Naive thymus-derived CD8-positive, alpha-beta T cell (primary cell): ENCODE measurements around the gene HHIPL1. TPM values are rescaled to one million over a fixed set of nuclear protein-coding genes. Genes with fewer than 3 reads are reported as not detected.
A peak's percentile ranks its signal among the peaks of the same experiment; 100 is the strongest.

ENCODE experiments used
- ATAC-seq, 2 donors: fragments of 150-1000 bp; cut with Tn5 transposase in 1 of 2; sonication (Bioruptor Pico), chemical (Tn5 transposase) in 1 of 2; 1 replicate in 1 of 2; 2 replicates in 1 of 2; pipeline ENCODE4 v1.10.0; 2021; ENCODE audit warnings: mild to moderate bottlenecking in 2 of 2, moderate library complexity in 2 of 2
- POLR2A ChIA-PET: fragments of 350-600 bp; sonication (Branson Sonifier 250); formaldehyde crosslinking; loops from one replicate; lab custom pipeline; 2021; ENCODE audit warnings: antibody characterized with exemption; lab: Charles Lee
- DNase-seq, 10 donors: peaks; one replicate each; pipeline versions ENCODE4 v3.0.0 to v3.0.0-alpha.2; 2020 to 2022
- H3K27ac Mint-ChIP-seq, 10 donors: one replicate each; pipeline ENCODE4 v1.8.0; 2020 to 2022; ENCODE audit warnings: mild to moderate bottlenecking in 10 of 10, mixed read lengths in 10 of 10, moderate library complexity in 4 of 10, inconsistent platforms in 1 of 10
- H3K27me3 Mint-ChIP-seq, 5 donors: one replicate each; pipeline ENCODE4 v1.8.0; 2021 to 2022; ENCODE audit warnings: mixed read lengths in 5 of 5
- H3K36me3 Mint-ChIP-seq, 3 donors: one replicate each; pipeline ENCODE4 v1.8.0; 2020 to 2022; ENCODE audit warnings: mixed read lengths in 3 of 3, mild to moderate bottlenecking in 2 of 3, inconsistent platforms in 1 of 3
- H3K4me1 Mint-ChIP-seq, 4 donors: one replicate each; pipeline ENCODE4 v1.8.0; 2021 to 2022; ENCODE audit warnings: mixed read lengths in 4 of 4
- H3K4me3 Mint-ChIP-seq, 10 donors: one replicate each; pipeline ENCODE4 v1.8.0; 2020 to 2022; ENCODE audit warnings: mild to moderate bottlenecking in 10 of 10, mixed read lengths in 10 of 10, moderate library complexity in 6 of 10, inconsistent platforms in 1 of 10
- H3K9me3 Mint-ChIP-seq, 9 donors: one replicate each; pipeline ENCODE4 v1.8.0; 2020 to 2022; ENCODE audit warnings: mixed read lengths in 9 of 9, mild to moderate bottlenecking in 3 of 9, inconsistent platforms in 1 of 9, moderate library complexity in 1 of 9
- polyA plus RNA-seq, 3 donors: library from polyadenylated mRNA; unstranded; fragments of 300-500 nt; fragmentation: Illumina TruSeq; gene quantifications; one replicate each; pipeline ENCODE4 v1.2.3, GENCODE V29; 2021
- total RNA-seq, 8 experiments: library from RNA in 2 of 8; stranded (reverse) in 2 of 8; gene quantifications; one replicate each; pipeline ENCODE4 v1.2.3 and lab custom pipeline; 2021 to 2026

The HHIPL1 gene
- total and polyA plus RNA-seq, 5 experiments from 2014 or later = 0.34 to 0.36 TPM; not detected in 3

DNA sequence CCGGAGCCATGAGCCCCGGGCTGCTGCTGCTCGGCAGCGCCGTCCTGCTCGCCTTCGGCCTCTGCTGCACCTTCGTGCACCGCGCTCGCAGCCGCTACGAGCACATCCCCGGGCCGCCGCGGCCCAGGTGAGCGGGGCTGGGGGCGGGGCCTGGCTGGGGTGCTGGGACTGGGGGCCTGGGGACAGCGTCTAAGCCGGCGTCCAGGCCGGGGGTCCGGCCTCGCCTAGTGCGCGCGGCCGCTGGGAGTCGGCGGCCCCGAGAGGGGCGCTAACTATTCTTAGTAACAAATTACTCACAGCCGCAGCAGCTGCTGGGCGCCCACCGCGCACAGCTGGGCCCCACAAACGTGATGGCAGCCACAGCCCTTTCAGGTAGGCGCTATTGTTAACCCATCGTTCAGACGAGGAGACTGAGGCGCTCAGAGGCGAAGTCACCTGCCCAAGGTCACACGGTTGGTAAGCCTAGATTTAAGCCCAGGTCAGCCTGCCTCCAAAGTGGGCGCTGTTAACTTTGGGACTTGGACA lies 39.5 kb downstream of the HHIPL1 start:
- Mint-ChIP-seq H3K36me3 (no peaks in the 10 kb centered on the region), H3K4me3 (peak overlapping the region in 4 of 10 donors; percentile 16 to 66 (median 39)), H3K4me1 (peaks cover 10 to 30% (median 22%) of the 10 kb centered on the region in 4 donors), H3K9me3 (peaks cover 0 to 1% (median 0%) of the 10 kb centered on the region in 9 donors), H3K27me3 (peaks cover 5 to 29% (median 14%) of the 10 kb centered on the region in 5 donors), H3K27ac (no peak overlapping the region)
- peak in 1 of 10 donors; percentile 71 for DNase-seq
- ATAC-seq = peak; percentile 45 to 46
- POLR2A ChIA-PET = interaction anchor here (1.1 to 1.3 kb wide), 3 partner anchors 80 to 537 kb away, joined by 3 to 13 read pairs (median 10); partner anchors contain the start of genes CCDC85C, CCNK and SETD3

DNA sequence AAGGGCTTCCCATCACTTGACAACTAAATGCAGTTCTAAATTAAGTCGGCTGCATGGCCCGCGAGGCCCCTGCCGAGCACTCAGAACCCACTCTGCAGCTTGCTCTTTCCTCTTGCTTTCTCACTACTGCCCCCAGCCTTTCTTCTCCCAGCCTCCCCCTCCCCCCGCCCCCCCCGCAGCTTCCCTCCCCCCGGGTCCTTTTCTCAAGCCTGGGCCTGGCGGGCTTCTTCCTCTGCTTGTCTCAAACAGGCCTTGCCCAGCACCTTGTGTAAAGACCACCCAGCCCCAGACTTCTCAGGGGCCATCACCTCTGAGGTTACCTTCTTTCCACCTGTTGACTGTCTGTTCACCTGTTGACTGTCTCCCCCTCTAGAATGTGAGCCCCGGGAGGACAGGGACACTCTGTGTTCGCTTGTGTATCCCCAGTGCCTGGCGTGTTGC lies 40.2 kb downstream of the HHIPL1 start:
- H3K27me3 Mint-ChIP-seq = peaks cover 10 to 36% (median 21%) of the 10 kb centered on the region in 5 donors
- POLR2A ChIA-PET = no interaction called here
- no peaks in the 10 kb centered on the region for H3K36me3 Mint-ChIP-seq
- DNase-seq (peak in 1 of 10 donors; percentile 7), ATAC-seq (no peak)
- no peaks in the 10 kb centered on the region for H3K9me3 Mint-ChIP-seq
- peak overlapping the region in 1 of 10 donors; percentile 14 for H3K27ac Mint-ChIP-seq
- H3K4me3 Mint-ChIP-seq = peak overlapping the region; percentile 55 to 79 (median 70)
- peaks cover 12 to 30% (median 22%) of the 10 kb centered on the region in 4 donors for H3K4me1 Mint-ChIP-seq

DNA sequence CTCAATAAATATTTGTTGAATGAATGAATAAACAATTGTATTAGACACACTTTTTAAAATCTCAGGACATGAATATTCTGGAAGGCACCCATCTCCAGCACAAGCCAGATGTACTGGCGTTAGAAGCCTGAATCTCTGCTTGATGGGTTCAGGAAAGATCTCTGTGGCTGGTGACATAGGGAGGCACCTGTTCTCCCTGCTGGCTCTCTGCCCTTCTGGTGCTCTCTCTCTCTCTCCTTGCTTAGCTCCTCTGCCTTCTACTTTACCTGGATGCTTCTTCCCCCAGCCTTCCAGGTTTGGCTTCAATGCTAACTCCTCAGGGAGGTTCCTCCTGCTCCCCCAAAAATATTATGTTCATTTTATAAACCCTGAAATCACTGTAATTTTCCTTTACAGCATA lies 40.7 kb downstream of the HHIPL1 start:
- ATAC-seq = no peak
- POLR2A ChIA-PET = no interaction called here
- peaks cover 12 to 41% (median 25%) of the 10 kb centered on the region in 5 donors for H3K27me3 Mint-ChIP-seq
- H3K36me3 Mint-ChIP-seq = no peaks in the 10 kb centered on the region
- no peak overlapping the region for H3K27ac Mint-ChIP-seq
- no peak for DNase-seq
- peaks cover 12 to 30% (median 22%) of the 10 kb centered on the region in 4 donors for H3K4me1 Mint-ChIP-seq
- peak overlapping the region; percentile 55 to 79 (median 70) for H3K4me3 Mint-ChIP-seq
- no peaks in the 10 kb centered on the region for H3K9me3 Mint-ChIP-seq

DNA sequence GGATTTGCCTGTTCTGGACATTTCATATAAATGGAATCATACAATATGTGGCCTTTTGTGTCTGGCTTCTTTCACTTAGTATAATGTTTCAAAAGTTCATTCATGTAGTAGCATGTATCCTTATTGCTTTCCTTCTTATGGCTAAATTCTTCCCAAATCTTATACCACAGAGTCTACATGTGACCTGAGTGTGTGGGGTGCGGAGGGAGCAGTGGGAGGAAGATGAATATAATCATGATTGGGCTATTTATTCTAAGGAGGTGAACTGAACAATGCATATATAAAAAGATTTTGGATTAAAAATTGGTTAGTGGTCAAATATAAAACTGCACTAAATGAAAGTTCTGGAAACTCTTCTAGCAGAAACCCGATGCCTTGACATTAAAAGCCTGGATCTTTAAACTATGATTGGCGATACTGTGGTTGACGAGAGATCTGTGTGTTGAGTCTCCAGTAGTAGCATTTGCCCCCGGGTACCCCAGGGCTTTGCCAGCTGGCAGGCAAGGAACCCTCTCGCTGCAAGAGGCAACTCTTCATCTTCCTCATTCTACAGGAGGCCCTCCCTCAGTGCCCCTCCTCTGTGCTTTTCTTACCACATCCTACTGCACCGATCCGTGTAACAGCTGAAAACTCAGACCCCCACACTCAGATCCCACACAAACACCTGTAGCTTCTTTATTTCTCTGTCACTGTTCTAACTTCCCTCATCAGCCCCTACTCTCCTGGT lies 41.8 kb downstream of the HHIPL1 start:
- H3K36me3 Mint-ChIP-seq = no peaks in the 10 kb centered on the region

DNA sequence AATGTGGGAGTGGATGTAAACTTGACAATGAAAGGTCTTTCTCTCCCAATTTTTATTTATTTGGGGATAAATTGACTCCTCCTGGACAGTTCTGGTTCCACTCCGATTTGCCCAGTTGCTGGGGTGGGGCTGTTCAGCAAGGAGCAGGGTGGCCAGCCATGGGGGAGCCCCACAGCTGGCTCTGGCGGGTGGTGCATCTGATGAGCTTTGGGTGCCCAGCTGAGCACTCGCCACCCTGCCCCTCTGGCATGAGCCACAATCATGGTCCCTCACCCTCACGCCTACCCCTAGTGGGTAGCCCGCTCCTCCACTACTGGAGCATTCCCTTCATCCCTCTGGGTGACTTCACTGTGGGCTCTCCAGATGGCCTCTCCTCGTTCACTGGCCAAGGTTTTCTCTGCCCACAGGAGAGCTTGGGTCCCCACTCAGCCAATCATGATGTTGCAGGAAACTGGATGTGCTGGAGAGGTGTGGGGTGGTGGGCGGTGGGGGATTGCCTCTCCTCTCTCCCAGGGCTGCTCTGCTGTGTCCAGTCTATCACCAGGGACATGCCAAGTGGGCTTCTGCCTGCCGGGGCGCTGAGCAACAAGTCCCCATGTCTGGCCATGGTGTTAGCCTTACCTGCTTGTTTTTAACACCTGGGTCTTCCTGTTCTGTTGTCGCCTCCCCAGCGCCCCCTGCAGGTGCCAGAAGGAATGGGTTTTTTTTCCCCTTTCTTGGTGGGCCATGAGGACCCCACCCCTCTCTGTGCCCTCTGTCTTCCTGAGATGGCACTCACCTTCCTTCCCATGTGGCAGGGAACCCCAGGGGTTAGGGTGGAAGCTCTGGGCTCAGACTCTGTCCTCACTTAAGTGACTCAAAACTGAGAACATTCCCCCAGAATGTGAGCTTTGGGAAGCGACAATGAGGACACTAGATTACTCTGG lies 42.6 kb downstream of the HHIPL1 start:
- peaks cover 12 to 29% (median 21%) of the 10 kb centered on the region in 4 donors for H3K4me1 Mint-ChIP-seq
- no peak overlapping the region for H3K27ac Mint-ChIP-seq
- H3K9me3 Mint-ChIP-seq = no peaks in the 10 kb centered on the region
- H3K36me3 Mint-ChIP-seq = no peaks in the 10 kb centered on the region
- DNase-seq (peak in 8 of 10 donors; percentile 17 to 55 (median 48)), ATAC-seq (no peak)
- H3K27me3 Mint-ChIP-seq = peaks cover 12 to 55% (median 34%) of the 10 kb centered on the region in 5 donors
- POLR2A ChIA-PET = interaction anchor here (0.8 to 1.0 kb wide), 2 partner anchors 9 to 207 kb away, joined by 3 read pairs; partner anchors contain the start of genes CCNK and SETD3
- peak overlapping the region in 3 of 10 donors; percentile 17 to 60 (median 26) for H3K4me3 Mint-ChIP-seq

More for the DNA sequence above, 41.8 kb downstream of the HHIPL1 start:
- Mint-ChIP-seq H3K27me3 (peaks cover 12 to 52% (median 34%) of the 10 kb centered on the region in 5 donors), H3K9me3 (no peaks in the 10 kb centered on the region), H3K4me3 (peak overlapping the region in 3 of 10 donors; percentile 17 to 66 (median 22)), H3K4me1 (peaks cover 12 to 30% (median 22%) of the 10 kb centered on the region in 4 donors), H3K27ac (peak overlapping the region in 1 of 10 donors; percentile 58)
- ATAC-seq = no peak
- POLR2A ChIA-PET = interaction anchor here (1.0 kb wide), 1 partner anchor 8 kb away, joined by 3 read pairs; no protein-coding TSS in a partner anchor
- DNase-seq = no peak

DNA sequence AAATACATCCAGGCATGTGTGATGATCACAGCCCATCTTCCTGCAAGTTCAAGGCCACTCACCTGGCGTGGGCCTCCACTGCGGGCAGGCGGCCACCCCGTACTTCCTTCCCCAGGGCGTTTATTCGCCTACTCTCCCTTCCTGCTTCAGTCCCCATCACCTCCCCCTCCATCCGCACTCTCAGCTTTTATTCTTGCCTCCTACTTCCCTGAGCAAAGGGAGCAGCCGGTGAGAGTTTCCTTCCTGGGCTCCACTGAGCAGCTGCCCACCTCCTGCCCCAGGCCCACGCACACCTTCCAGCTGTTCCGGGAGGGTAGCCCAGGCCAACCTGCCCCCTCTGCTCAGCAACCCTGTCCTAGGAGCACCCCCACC lies 43.3 kb downstream of the HHIPL1 start:
- Mint-ChIP-seq H3K27ac (no peak overlapping the region), H3K36me3 (no peaks in the 10 kb centered on the region), H3K27me3 (peaks cover 12 to 55% (median 34%) of the 10 kb centered on the region in 5 donors), H3K4me1 (peaks cover 10 to 27% (median 15%) of the 10 kb centered on the region in 4 donors), H3K4me3 (no peak overlapping the region), H3K9me3 (no peaks in the 10 kb centered on the region)
- POLR2A ChIA-PET = interaction anchor here (0.8 kb wide), 2 partner anchors 207 to 687 kb away, joined by 3 read pairs; partner anchors contain the start of genes CCNK and SETD3
- ATAC-seq (no peak), DNase-seq (peak in 1 of 10 donors; percentile 14)

DNA sequence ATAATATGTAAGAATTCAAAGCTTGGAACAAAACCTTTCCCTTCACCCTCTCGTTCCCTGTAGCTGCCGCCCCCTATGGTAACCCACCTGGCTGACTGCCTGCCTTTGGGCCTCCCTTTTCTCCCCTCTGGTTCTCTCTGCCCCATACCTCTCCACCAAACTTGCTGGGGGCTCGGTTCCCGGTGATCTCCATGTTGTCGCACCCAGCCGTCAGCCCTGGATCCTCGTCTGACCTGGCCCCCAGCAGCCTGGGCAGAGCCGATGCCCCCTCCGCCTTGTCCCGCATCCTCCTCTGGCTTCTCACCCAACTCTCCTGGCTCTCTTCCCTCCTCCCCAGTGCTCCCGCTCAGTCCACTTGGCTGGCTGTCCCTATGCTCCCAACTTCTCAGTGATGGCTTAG lies 43.7 kb downstream of the HHIPL1 start:
- H3K4me3 Mint-ChIP-seq = no peak overlapping the region
- POLR2A ChIA-PET = interaction anchor here (0.8 kb wide), 2 partner anchors 208 to 686 kb away, joined by 3 read pairs; partner anchors contain the start of genes CCNK and SETD3
- DNase-seq = peak in 1 of 10 donors; percentile 11
- peaks cover 12 to 55% (median 34%) of the 10 kb centered on the region in 5 donors for H3K27me3 Mint-ChIP-seq
- no peaks in the 10 kb centered on the region for H3K36me3 Mint-ChIP-seq
- no peak for ATAC-seq
- peak overlapping the region in 2 of 10 donors; percentile 13 to 33 for H3K27ac Mint-ChIP-seq
- no peaks in the 10 kb centered on the region for H3K9me3 Mint-ChIP-seq
- peaks cover 10 to 27% (median 15%) of the 10 kb centered on the region in 4 donors for H3K4me1 Mint-ChIP-seq

DNA sequence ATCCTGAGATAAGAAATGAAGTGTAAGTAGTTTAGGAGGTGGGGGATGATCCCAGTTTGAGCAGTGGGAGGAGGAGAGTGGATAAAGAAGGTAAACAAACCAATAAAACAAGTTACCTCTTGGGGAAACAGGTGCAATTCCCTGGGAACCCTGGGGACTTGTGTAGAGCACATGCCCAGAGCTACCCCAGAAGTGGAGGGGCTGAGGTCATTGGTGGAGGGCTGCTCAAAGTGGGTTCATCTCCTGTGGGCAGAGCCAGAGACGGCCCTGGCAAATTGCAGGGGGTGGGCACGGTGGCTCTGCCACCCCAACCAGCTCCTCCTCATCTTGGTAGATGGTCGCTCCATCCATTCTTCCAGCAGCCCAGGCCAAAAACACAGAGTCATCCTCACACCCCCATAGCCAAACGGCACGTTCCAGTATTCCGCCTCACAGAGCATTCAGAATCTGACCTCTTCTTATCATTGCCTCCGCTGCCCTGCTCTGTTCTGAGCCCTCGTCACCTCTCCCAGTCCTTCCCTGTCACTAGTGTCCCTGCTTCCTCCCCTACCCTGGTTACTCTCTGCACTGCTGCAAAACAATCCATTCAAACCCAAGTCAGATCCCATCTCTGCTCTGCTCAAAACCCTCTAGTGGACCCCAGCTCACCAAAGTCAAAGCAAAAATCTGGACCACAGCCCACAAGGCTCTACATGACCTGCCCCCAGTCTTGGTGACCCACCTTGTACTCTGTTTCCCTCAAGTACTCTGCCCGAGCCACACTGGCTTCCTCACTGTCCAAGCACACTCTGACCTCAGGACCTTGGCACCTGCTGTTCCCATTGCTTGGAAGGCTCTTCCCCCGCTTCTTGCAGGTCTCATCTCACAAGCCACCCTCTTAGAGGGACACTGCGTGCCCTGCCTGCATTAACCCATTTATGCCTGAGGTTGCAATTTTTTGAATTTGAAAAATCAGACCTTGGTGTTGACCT lies 44.6 kb downstream of the HHIPL1 start:
- Mint-ChIP-seq H3K36me3 (no peaks in the 10 kb centered on the region), H3K4me1 (peaks cover 10 to 24% (median 14%) of the 10 kb centered on the region in 4 donors), H3K27me3 (peaks cover 12 to 55% (median 34%) of the 10 kb centered on the region in 5 donors), H3K9me3 (no peaks in the 10 kb centered on the region), H3K27ac (peak overlapping the region in 1 of 10 donors; percentile 51), H3K4me3 (no peak overlapping the region)
- ATAC-seq = no peak
- POLR2A ChIA-PET = no interaction called here
- DNase-seq = no peak

DNA sequence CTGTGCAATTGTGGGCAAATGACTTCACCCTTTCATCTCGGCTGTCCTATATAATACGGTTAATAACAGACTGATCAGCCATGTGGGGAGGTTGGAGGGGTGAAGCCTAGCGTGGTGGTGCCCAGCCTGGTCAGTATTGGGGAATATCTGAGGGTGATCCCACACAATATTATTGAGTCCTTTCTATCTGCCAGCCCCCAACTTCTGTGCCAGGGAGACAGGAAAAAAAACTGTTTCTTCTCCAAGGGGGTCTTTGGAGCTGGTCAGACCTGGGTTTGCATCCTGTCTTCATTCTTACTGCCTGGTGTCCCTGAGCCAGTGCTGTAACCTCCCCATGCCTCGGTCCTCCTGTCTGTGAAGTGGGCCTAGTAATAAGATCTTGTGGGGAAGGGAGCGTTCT lies 45.7 kb downstream of the HHIPL1 start:
- Mint-ChIP-seq H3K4me1 (peaks cover 9 to 20% (median 13%) of the 10 kb centered on the region in 4 donors), H3K27me3 (peaks cover 13 to 55% (median 34%) of the 10 kb centered on the region in 5 donors), H3K27ac (no peak overlapping the region), H3K9me3 (no peaks in the 10 kb centered on the region), H3K36me3 (no peaks in the 10 kb centered on the region), H3K4me3 (no peak overlapping the region)
- ATAC-seq (no peak), DNase-seq (peak in 1 of 10 donors; percentile 14)
- POLR2A ChIA-PET = no interaction called here

DNA sequence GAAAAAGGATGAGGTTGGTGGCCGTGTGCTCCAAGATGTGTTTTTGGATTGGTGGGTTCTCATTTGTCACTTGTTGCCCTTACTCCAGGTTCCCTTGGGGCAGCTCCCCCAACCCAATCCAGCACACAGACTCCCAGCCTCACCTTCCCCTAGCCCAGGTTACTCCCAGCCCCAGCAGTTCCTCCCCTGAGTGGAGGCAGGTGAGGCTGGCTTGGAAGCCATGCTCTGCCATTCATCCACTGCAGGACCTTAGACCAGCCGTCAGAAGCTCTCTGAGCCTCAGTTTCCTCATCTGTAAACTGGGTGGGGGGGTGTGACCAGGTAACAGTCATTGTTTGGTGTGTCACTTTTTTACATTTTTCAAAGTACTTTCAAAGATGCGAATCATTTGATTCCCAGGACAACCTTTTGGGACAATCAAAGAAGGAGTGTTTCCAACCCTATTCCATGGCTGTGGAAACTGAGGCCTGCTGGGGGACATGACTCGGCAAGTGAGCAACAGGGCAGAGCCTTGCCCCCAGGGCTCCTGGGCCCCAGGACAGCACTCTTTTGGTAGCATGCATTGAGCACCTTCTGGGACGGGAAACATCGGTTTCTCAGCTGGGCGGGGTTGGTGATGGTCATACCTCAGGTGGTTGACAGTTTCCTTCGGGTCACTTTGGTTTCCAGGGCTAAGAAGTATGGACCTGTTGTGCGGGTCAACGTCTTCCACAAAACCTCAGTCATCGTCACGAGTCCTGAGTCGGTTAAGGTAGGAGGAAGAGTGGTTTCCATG lies 46.4 kb downstream of the HHIPL1 start:
- Mint-ChIP-seq H3K4me1 (peaks cover 9 to 17% (median 13%) of the 10 kb centered on the region in 4 donors), H3K27me3 (peaks cover 13 to 55% (median 34%) of the 10 kb centered on the region in 5 donors), H3K9me3 (no peaks in the 10 kb centered on the region), H3K4me3 (no peak overlapping the region), H3K27ac (no peak overlapping the region), H3K36me3 (no peaks in the 10 kb centered on the region)
- POLR2A ChIA-PET = no interaction called here
- DNase-seq = peak in 1 of 10 donors; percentile 8
- ATAC-seq = no peak
